ENCODE data around the gene STK17B. TPM values are rescaled to one million over a fixed set of nuclear protein-coding genes. Genes with fewer than 3 reads are reported as not detected.

Gene STK17B
- total and polyA plus RNA-seq, 2 of the 13 experiments (the other 11 are each of a cell fraction or from before 2014, with no cell fraction given): 1.6 to 4.5 TPM

GRCh38 chr2:196083601-196084000, 87.8 kb downstream of the STK17B start:
- no peak for ATAC-seq
- Histone ChIP-seq H3K36me3 (replicated peaks in 1 of 2; ENCODE audit: control insufficient read depth in 1 of 2, insufficient read depth in 2 of 2, low read length in 2 of 2) (no peaks in the 10 kb centered on the region), H3K4me2 (ENCODE audit: low read depth, low read length) (no peak overlapping the region), H3K27ac (ENCODE audit: extremely low read length, insufficient read depth, low read length) (no peak overlapping the region), H3K9me3 (ENCODE audit: low read length) (peaks cover 17% of the 10 kb centered on the region), H3K4me1 (ENCODE audit: insufficient read depth, low read length) (peaks cover 20% of the 10 kb centered on the region), H2AFZ (ENCODE audit: low read length) (no peak overlapping the region), H3K27me3 (ENCODE audit: control insufficient read depth in 1 of 2, insufficient read depth in 2 of 2, low read length in 2 of 2) (no peaks in the 10 kb centered on the region; a peak in 1 of 5 replicates), H3K79me2 (ENCODE audit: insufficient read depth, low read length) (no peaks in the 10 kb centered on the region), H3K4me3 (replicated peaks in 1 of 3; ENCODE audit: insufficient read depth in 1 of 3, low read depth in 2 of 3, low read length in 3 of 3) (no peak overlapping the region), H4K20me1 (ENCODE audit: insufficient read depth, low read length) (no peaks in the 10 kb centered on the region), H3K9ac (ENCODE audit: insufficient read depth, low read depth, low read length) (no peak overlapping the region)
- intact Hi-C loops (cut with micrococcal nuclease; ENCODE audit: unreplicated experiment): no loop called here
- in situ Hi-C loops (cut with HindIII; ENCODE audit: extremely low pct_ligation_motif_present, low pct_unique_long_range_greater_than_20kb): no loop called here
- 30% methylated on average over 4 of the region's 5 CpGs for whole genome bisulfite sequencing (ENCODE audit: low lambda C conversion rate)
- no TSS peak for BruUV-seq (replicated peaks)
- ChIA-PET POLR2A (no interaction called here), CTCF (ENCODE audit: low intra/inter-chr PET ratio, low total read pairs) (no interaction called here)
- DNase-seq (ENCODE audit: low spot score): no peak
- TF ChIP-seq AFF4 (CRISPR knock-in tag; IDR thresholded peaks at IDR 0.05) (no peak), SNAPC5 (CRISPR knock-in tag; IDR thresholded peaks at IDR 0.05; ENCODE audit: borderline replicate concordance) (no peak), ZNF18 (CRISPR knock-in tag; IDR thresholded peaks at IDR 0.05; ENCODE audit: insufficient replicate concordance) (no peak), ZNF510 (CRISPR knock-in tag; IDR thresholded peaks at IDR 0.05; ENCODE audit: low read depth) (no peak), ZSCAN21 (CRISPR knock-in tag; IDR thresholded peaks at IDR 0.05; ENCODE audit: borderline replicate concordance) (no peak), TRIM22 (IDR thresholded peaks at IDR 0.05) (no peak), ZNF136 (CRISPR knock-in tag; IDR thresholded peaks at IDR 0.05; ENCODE audit: low read depth) (no peak), SIN3A (IDR thresholded peaks at IDR 0.05; ENCODE audit: borderline replicate concordance, low read depth, low read length) (no peak)
- FAIRE-seq: no peak

Other genes starting within 250 kb of the STK17B start
- 0.07 and 0.09 TPM in 2 replicates for gene DNAH7, start 102.7 kb downstream of the STK17B start, total RNA-seq (2016; rRNA removed; fragmentation: Illumina TruSeq; extraction: Trizol)
- not detected in 2 replicates for gene DNAH7, start 102.7 kb downstream of the STK17B start, polyA plus RNA-seq (2011; rRNA removed)

Data from HepG2 (cell line).